Endothelial cell of umbilical vein (primary cell): ENCODE measurements around the gene TMC3. TPM values are rescaled to one million over a fixed set of nuclear protein-coding genes. Genes with fewer than 3 reads are reported as not detected.

Experiments used
- BruUV-seq: library from RNA; stranded (reverse); fragments of 400-500 nt; replicated peaks from 2 replicates; lab custom pipeline; 2021; lab: Mats Ljungman, UMichigan
- CTCF ChIA-PET: fragments of 300-600, 350-600 bp; sonication (Branson Sonifier 250); formaldehyde crosslinking; loops from one replicate; lab custom pipeline; 2021; ENCODE audit warnings: antibody characterized with exemption, inconsistent platforms; lab: Charles Lee
- POLR2A ChIA-PET: fragments of 300-600, 350-600 bp; sonication (Branson Sonifier 250); formaldehyde crosslinking; loops from one replicate; lab custom pipeline; 2021; ENCODE audit warnings: antibody characterized with exemption, inconsistent platforms; lab: Charles Lee
- DNase-seq: peaks from one replicate; pipeline ENCODE4 v3.0.0-alpha.2; 2011; ENCODE audit warnings: low read depth, low spot score
- FAIRE-seq: peaks from 2 replicates; lab custom pipeline; 2011; peaks lifted over from hg19 to GRCh38; lab: Jason Lieb, UNC
- H2AFZ ChIP-seq: 2 replicates; pipeline ENCODE4 v1.6.0; 2012; ENCODE audit warnings: low read depth, low read length, control low read depth, inconsistent platforms
- H3K27ac ChIP-seq: 2 replicates; pipeline ENCODE4 v1.5.1; 2011; ENCODE audit warnings: low read depth, mild to moderate bottlenecking, control low read depth, low read length, moderate library complexity; ENCODE audit not compliant: insufficient read depth
- H3K27me3 ChIP-seq, 2 experiments: 2 replicates each; pipeline versions ENCODE4 v1.6.0 to v1.6.1; 2011; ENCODE audit warnings: low read length in 2 of 2, mixed read lengths in 1 of 2; ENCODE audit not compliant: control insufficient read depth in 2 of 2, insufficient read depth in 2 of 2
- H3K36me3 ChIP-seq, 2 experiments: 2 replicates in 1 of 2; 3 replicates in 1 of 2; pipeline ENCODE4 v1.5.1; 2011; ENCODE audit warnings: low read length in 2 of 2, mild to moderate bottlenecking in 1 of 2, moderate library complexity in 1 of 2; ENCODE audit not compliant: control insufficient read depth in 2 of 2, insufficient read depth in 2 of 2; ENCODE audit errors: extremely low read depth in 1 of 2
- H3K4me1 ChIP-seq: 3 replicates; pipeline ENCODE4 v1.5.1; 2011; ENCODE audit warnings: mild to moderate bottlenecking, low read length; ENCODE audit not compliant: control insufficient read depth, insufficient read depth; ENCODE audit errors: extremely low read depth
- H3K4me2 ChIP-seq: 2 replicates; pipeline ENCODE4 v1.6.1; 2011; ENCODE audit warnings: low read length, control low read depth, mixed read lengths; ENCODE audit not compliant: insufficient read depth
- H3K4me3 ChIP-seq, 3 experiments: fragments of 200-600 bp in 1 of 3; sonication (generic), shearing (Covaris generic) in 1 of 3; replicated peaks in 1 of 3; 2 replicates each; pipeline ENCODE4 v1.5.1; 2011 to 2016; ENCODE audit warnings: control low read depth in 3 of 3, low read length in 3 of 3, mild to moderate bottlenecking in 2 of 3, inconsistent platforms in 1 of 3, low read depth in 1 of 3, moderate library complexity in 1 of 3; ENCODE audit not compliant: insufficient read depth in 1 of 3
- H3K79me2 ChIP-seq: 2 replicates; pipeline ENCODE4 v1.6.0; 2012; ENCODE audit warnings: low read length, inconsistent platforms; ENCODE audit not compliant: control insufficient read depth, insufficient read depth
- H3K9ac ChIP-seq: replicated peaks from 2 replicates; pipeline ENCODE3; 2011; ENCODE audit warnings: low read length, control low read depth; ENCODE audit not compliant: insufficient read depth; ENCODE audit errors: extremely low read depth
- H3K9me1 ChIP-seq: replicated peaks from 3 replicates; pipeline ENCODE4 v1.6.0; 2011; ENCODE audit warnings: mild to moderate bottlenecking, low read length; ENCODE audit not compliant: control insufficient read depth, insufficient read depth; ENCODE audit errors: extremely low read depth
- H3K9me3 ChIP-seq: replicated peaks from 2 replicates; pipeline ENCODE4 v1.5.1; 2012; ENCODE audit warnings: low read length, inconsistent platforms; ENCODE audit not compliant: control insufficient read depth, insufficient read depth
- H4K20me1 ChIP-seq: replicated peaks from 2 replicates; pipeline ENCODE3; 2011; ENCODE audit warnings: mild to moderate bottlenecking, low read length; ENCODE audit not compliant: control insufficient read depth, insufficient read depth; ENCODE audit errors: extremely low read depth
- EZH2 ChIP-seq: IDR thresholded peaks from 2 replicates; pipeline ENCODE4 v1.6.1; 2012; ENCODE audit warnings: borderline replicate concordance, low read depth, mild to moderate bottlenecking, moderate library complexity, low read length, inconsistent platforms; ENCODE audit not compliant: severe bottlenecking
- FOS ChIP-seq: IDR thresholded peaks from 2 replicates; pipeline ENCODE4 v1.6.1; 2011; ENCODE audit warnings: mild to moderate bottlenecking, low read length, moderate library complexity, borderline replicate concordance; ENCODE audit not compliant: insufficient read depth
- GATA2 ChIP-seq: IDR thresholded peaks from 2 replicates; pipeline ENCODE4 v1.7.0; 2011; ENCODE audit warnings: low read depth, mild to moderate bottlenecking, moderate library complexity, mixed read lengths, low read length; ENCODE audit not compliant: insufficient read length, insufficient read depth
- MYC ChIP-seq: IDR thresholded peaks from one replicate; pipeline ENCODE4 v1.6.1; 2011; ENCODE audit warnings: mild to moderate bottlenecking, low read depth, low read length
- dilution Hi-C: fragments of 300-500 bp; cut with MboI; formaldehyde crosslinking; loops from one replicate; pipeline ENCODE4 v1.15.0; 2019; ENCODE audit warnings: low sequenced_read_pairs; ENCODE audit not compliant: extremely low pct_ligation_motif_present
- intact Hi-C: fragments of 100-400 bp; cut with micrococcal nuclease; formaldehyde crosslinking; loops from one replicate; pipeline ENCODE4 v1.10.0; 2022
- polyA plus RNA-seq, 4 experiments: library from polyadenylated mRNA; depleted of rRNA in 3 of 4; stranded (reverse) in 3 of 4; unstranded in 1 of 4; fragments of >200 nt; gene quantifications; 2 replicates each; pipeline versions ENCODE4 v1.2.1 to v1.2.3, GENCODE V29; 2011 to 2012; ENCODE audit warnings: missing spikeins in 1 of 4
- total RNA-seq: library from RNA; stranded (reverse); gene quantifications from 2 replicates; pipeline ENCODE4 v1.2.3, GENCODE V29; 2021
- TF ChIP-seq, protein P1 (sequence below): IDR thresholded peaks from 2 replicates; pipeline ENCODE4 v1.6.1; 2011; ENCODE audit not compliant: insufficient read depth, insufficient read length
- TF ChIP-seq, protein P2 (sequence below), 2 donors: IDR thresholded peaks; 1 replicate in 1 of 2; 2 replicates in 1 of 2; pipeline ENCODE4 v1.5.1; 2011; ENCODE audit warnings: low read length in 2 of 2, mild to moderate bottlenecking in 2 of 2, moderate library complexity in 2 of 2, control low read depth in 1 of 2, inconsistent platforms in 1 of 2, low read depth in 1 of 2; ENCODE audit not compliant: insufficient read depth in 1 of 2; ENCODE audit errors: extremely low read depth in 1 of 2

TMC3 gene
- total and polyA plus RNA-seq, 2 donors (not counting 3 experiments of a cell fraction or from before 2014, with no cell fraction given): not detected

DNA sequence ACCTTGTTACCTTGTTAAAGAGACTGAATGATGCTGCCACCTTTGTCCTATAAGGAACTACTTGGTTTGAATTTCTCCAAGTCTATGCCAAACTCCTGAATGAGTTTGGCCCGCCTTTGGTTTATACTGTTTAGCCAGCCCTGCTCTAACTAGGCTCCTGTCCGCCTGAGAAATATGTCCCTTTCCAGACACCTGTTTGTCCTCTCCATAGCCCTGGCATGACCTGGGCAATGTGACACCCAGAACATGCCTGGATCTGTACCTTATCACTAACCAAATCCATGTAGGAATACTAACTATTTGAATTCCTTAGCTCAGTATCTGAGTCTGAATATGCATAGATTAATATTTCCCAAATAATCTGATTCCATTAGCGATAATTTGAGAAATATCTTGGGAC is 24.4 kb upstream of the TMC3 start:
- ChIA-PET POLR2A (no interaction called here), CTCF (interaction anchor here (1.1 to 6.0 kb wide), 5 partner anchors 20 to 133 kb away, joined by 3 to 142 read pairs (median 5); no protein-coding TSS in a partner anchor)
- intact Hi-C loops (no loop called here), dilution Hi-C loops (no loop called here)
- H3K9ac ChIP-seq: no peak overlapping the region
- DNase-seq (no peak), FAIRE-seq (no peak)
- H3K4me2 ChIP-seq: no peak overlapping the region
- no peaks in the 10 kb centered on the region for H3K9me3 ChIP-seq
- no peak overlapping the region for H3K27ac ChIP-seq
- H3K27me3 ChIP-seq: peaks cover 3% of the 10 kb centered on the region in 2 experiments
- no peaks in the 10 kb centered on the region for H3K36me3 ChIP-seq
- H2AFZ ChIP-seq: no peak overlapping the region
- no peaks in the 10 kb centered on the region for H4K20me1 ChIP-seq
- no peak overlapping the region for H3K4me3 ChIP-seq
- no TSS peak for BruUV-seq
- no peak for TF ChIP-seq GATA2
- TF ChIP-seq FOS: no peak
- TF ChIP-seq, protein P1, sequence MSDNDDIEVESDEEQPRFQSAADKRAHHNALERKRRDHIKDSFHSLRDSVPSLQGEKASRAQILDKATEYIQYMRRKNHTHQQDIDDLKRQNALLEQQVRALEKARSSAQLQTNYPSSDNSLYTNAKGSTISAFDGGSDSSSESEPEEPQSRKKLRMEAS: no peak
- H3K4me1 ChIP-seq: no peaks in the 10 kb centered on the region
- H3K9me1 ChIP-seq: no peaks in the 10 kb centered on the region
- no peaks in the 10 kb centered on the region for H3K79me2 ChIP-seq

DNA sequence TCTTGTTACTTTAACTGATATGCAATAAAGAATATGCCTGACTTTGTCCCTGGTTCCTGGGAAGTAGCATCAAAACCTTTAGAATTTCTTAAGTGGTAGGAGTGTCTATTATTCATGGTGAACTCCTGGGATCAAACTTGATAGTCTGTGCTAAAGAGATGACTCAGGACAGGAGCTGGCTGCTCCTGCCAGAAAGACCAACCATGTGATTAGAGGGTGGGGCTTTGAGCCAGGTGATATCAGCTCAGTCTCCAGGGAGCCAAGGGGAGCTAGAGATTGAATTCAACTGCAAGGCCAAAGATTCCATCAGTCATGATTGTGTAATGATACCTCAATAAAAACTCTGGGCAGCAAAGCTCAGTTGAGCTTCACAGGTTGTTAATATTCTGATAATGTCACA is 20.6 kb upstream of the TMC3 start:
- no TSS peak for BruUV-seq
- Histone ChIP-seq H3K9me1 (no peaks in the 10 kb centered on the region), H3K27ac (no peak overlapping the region), H3K27me3 (no peaks in the 10 kb centered on the region), H3K4me3 (no peak overlapping the region), H3K36me3 (no peaks in the 10 kb centered on the region), H3K79me2 (no peaks in the 10 kb centered on the region), H3K9me3 (no peaks in the 10 kb centered on the region), H2AFZ (no peak overlapping the region), H4K20me1 (no peaks in the 10 kb centered on the region), H3K9ac (no peak overlapping the region), H3K4me2 (no peak overlapping the region), H3K4me1 (no peaks in the 10 kb centered on the region)
- ChIA-PET CTCF (interaction anchor here (1.1 to 3.9 kb wide), 5 partner anchors 16 to 128 kb away, joined by 3 to 23 read pairs (median 4); no protein-coding TSS in a partner anchor), POLR2A (no interaction called here)
- FAIRE-seq (no peak), DNase-seq (no peak)
- TF ChIP-seq, protein P2, sequence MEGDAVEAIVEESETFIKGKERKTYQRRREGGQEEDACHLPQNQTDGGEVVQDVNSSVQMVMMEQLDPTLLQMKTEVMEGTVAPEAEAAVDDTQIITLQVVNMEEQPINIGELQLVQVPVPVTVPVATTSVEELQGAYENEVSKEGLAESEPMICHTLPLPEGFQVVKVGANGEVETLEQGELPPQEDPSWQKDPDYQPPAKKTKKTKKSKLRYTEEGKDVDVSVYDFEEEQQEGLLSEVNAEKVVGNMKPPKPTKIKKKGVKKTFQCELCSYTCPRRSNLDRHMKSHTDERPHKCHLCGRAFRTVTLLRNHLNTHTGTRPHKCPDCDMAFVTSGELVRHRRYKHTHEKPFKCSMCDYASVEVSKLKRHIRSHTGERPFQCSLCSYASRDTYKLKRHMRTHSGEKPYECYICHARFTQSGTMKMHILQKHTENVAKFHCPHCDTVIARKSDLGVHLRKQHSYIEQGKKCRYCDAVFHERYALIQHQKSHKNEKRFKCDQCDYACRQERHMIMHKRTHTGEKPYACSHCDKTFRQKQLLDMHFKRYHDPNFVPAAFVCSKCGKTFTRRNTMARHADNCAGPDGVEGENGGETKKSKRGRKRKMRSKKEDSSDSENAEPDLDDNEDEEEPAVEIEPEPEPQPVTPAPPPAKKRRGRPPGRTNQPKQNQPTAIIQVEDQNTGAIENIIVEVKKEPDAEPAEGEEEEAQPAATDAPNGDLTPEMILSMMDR (IDR thresholded peaks at IDR 0.05; ENCODE audit: extremely low read depth in 1 of 2, insufficient read depth in 1 of 2, low read depth in 1 of 2, low read length in 2 of 2): no peak
- no peak for TF ChIP-seq EZH2
- no peak for TF ChIP-seq MYC
- intact Hi-C loops: no loop called here
- dilution Hi-C loops: no loop called here
